T-cell (primary cell): ENCODE results near the gene TRAPPC8. TPM values are rescaled to one million over a fixed set of nuclear protein-coding genes. Genes with fewer than 3 reads are reported as not detected.

Experiments
- ATAC-seq, 4 experiments: fragments of 200-7000 bp in 3 of 4; fragments of 150-1000 bp in 1 of 4; cut with Tn5 transposase; replicated peaks in 1 of 4; 1 replicate in 3 of 4; 2 replicates in 1 of 4; pipeline ENCODE4 v1.10.0; 2021; ENCODE audit warnings: moderate library complexity in 3 of 4, mild to moderate bottlenecking in 2 of 4, moderate number of reproducible peaks in 1 of 4
- CTCF ChIA-PET, 2 donors: fragments of 300-600 bp; sonication (Branson Sonifier 250); formaldehyde crosslinking; loops; one replicate each; lab custom pipeline; 2022; ENCODE audit warnings: antibody characterized with exemption in 2 of 2; lab: Charles Lee
- POLR2A ChIA-PET, 2 donors: fragments of 300-600 bp; sonication (Branson Sonifier 250); formaldehyde crosslinking; loops; one replicate each; lab custom pipeline; 2022; ENCODE audit warnings: antibody characterized with exemption in 2 of 2; lab: Charles Lee
- DNase-seq, 35 experiments: peaks; one replicate each; pipeline versions ENCODE4 v3.0.0 to v3.0.0-alpha.2; 2013 to 2023
- H3K27ac ChIP-seq: one replicate; pipeline ENCODE4 v1.5.1; 2013; ENCODE audit warnings: low read length
- H3K27me3 ChIP-seq, 2 experiments: replicated peaks in 1 of 2; 1 replicate in 1 of 2; 2 replicates in 1 of 2; pipeline versions ENCODE4 v1.6.1 to v1.7.0; 2013; ENCODE audit warnings: low read length in 1 of 2, mixed read lengths in 1 of 2; ENCODE audit not compliant: control insufficient read depth in 2 of 2, insufficient read depth in 2 of 2; ENCODE audit errors: extremely low read depth in 1 of 2
- H3K36me3 ChIP-seq, 2 donors: 1 replicate in 1 of 2; 2 replicates in 1 of 2; pipeline versions ENCODE4 v1.6.1 to v1.7.0; 2013; ENCODE audit warnings: low read length in 1 of 2; ENCODE audit not compliant: control insufficient read depth in 2 of 2, insufficient read depth in 1 of 2; ENCODE audit errors: extremely low read depth in 1 of 2
- H3K4me1 ChIP-seq, 2 experiments: 1 replicate in 1 of 2; 2 replicates in 1 of 2; pipeline versions ENCODE4 v1.6.1 to v1.7.0; 2013; ENCODE audit warnings: low read length in 2 of 2, mixed read lengths in 1 of 2; ENCODE audit not compliant: insufficient read depth in 2 of 2, control insufficient read depth in 1 of 2; ENCODE audit errors: extremely low read depth in 1 of 2
- H3K4me3 ChIP-seq, 2 donors: 1 replicate in 1 of 2; 2 replicates in 1 of 2; pipeline versions ENCODE4 v1.5.1 to v1.7.0; 2013; ENCODE audit warnings: mild to moderate bottlenecking in 2 of 2, low read length in 1 of 2, moderate library complexity in 1 of 2; ENCODE audit not compliant: control insufficient read depth in 1 of 2; ENCODE audit errors: extremely low read depth in 1 of 2
- H3K9me3 ChIP-seq: 2 replicates; pipeline ENCODE4 v1.7.0; 2013
- H3K27ac Mint-ChIP-seq, 2 donors: one replicate each; pipeline ENCODE4 v1.8.0; 2020 to 2021; ENCODE audit warnings: mild to moderate bottlenecking in 2 of 2, mixed read lengths in 2 of 2
- H3K27me3 Mint-ChIP-seq, 2 donors: one replicate each; pipeline ENCODE4 v1.8.0; 2021 to 2022; ENCODE audit warnings: mixed read lengths in 2 of 2
- H3K36me3 Mint-ChIP-seq: one replicate; pipeline ENCODE4 v1.8.0; 2021; ENCODE audit warnings: mixed read lengths
- H3K4me1 Mint-ChIP-seq, 3 donors: one replicate each; pipeline ENCODE4 v1.8.0; 2020 to 2022; ENCODE audit warnings: mixed read lengths in 3 of 3, mild to moderate bottlenecking in 1 of 3
- H3K4me3 Mint-ChIP-seq, 3 donors: one replicate each; pipeline ENCODE4 v1.8.0; 2020 to 2022; ENCODE audit warnings: mild to moderate bottlenecking in 3 of 3, mixed read lengths in 3 of 3, moderate library complexity in 3 of 3
- H3K9me3 Mint-ChIP-seq, 3 donors: one replicate each; pipeline ENCODE4 v1.8.0; 2020 to 2022; ENCODE audit warnings: mixed read lengths in 3 of 3
- WGBS: methylation state at CpG from one replicate; pipeline ENCODE4 v1.1.5; 2013; ENCODE audit warnings: missing lambda C conversion rate; ENCODE audit not compliant: insufficient coverage; 5-methylcytosine and 5-hydroxymethylcytosine counted together
- total RNA-seq, 35 experiments: library from RNA in 6 of 35; stranded (reverse) in 6 of 35; fragments of 120-200 nt in 1 of 35; gene quantifications; one replicate each; pipeline versions ENCODE4 v1.2.1 to v1.2.4 and lab custom pipeline; 2013 to 2026

TRAPPC8 gene
- 10 to 100 TPM; 44.7 to 62.0 (median 51.8) TPM for total RNA-seq
- total RNA-seq (2013), result 65.1 TPM
- total RNA-seq (lab: John Stamatoyannopoulos, UW), result 61.1 to 163 (median 101) reads per million in 29 experiments

- DNase-seq (peak; percentile 82 to 95 (median 90)), ATAC-seq (peak; percentile 87 to 89 (median 88))
- peak within 1 kb of the TSS; percentile 81 to 97 for H3K4me3 ChIP-seq
- H3K27me3 ChIP-seq, result no peaks in the 10 kb centered on the region
- ChIA-PET CTCF (interaction anchor here in 1 of 2 donors (0.5 to 3.9 kb wide), 16 partner anchors 12 to 215 kb away, joined by 3 to 38 read pairs (median 4); partner anchors contain the start of genes RNF125 and RNF138), POLR2A (interaction anchor here (0.5 to 3.5 kb wide), 15 partner anchors 18 to 528 kb away, joined by 3 to 65 read pairs (median 5); partner anchors contain the start of genes RNF125 (in 2 of the 2), RNF138 (in 2 of the 2) and GAREM1 (in 1 of the 2))
- Mint-ChIP-seq H3K4me1 (peaks cover 46 to 53% (median 52%) of the 10 kb centered on the region in 3 donors), H3K27ac (peak within 1 kb of the TSS; percentile 98 to 99), H3K27me3 (no peaks in the 10 kb centered on the region), H3K36me3 (peaks cover 4% of the 10 kb centered on the region), H3K9me3 (no peaks in the 10 kb centered on the region), H3K4me3 (peak within 1 kb of the TSS; percentile 93 to 99 (median 98))
- peak within 1 kb of the TSS; percentile 92 for H3K27ac ChIP-seq
- peaks cover 17 to 31% of the 10 kb centered on the region in 2 experiments for H3K4me1 ChIP-seq
- WGBS, result under 1% methylated on average over 40 of the region's 58 CpGs
- no peaks in the 10 kb centered on the region for H3K36me3 ChIP-seq
- no peaks in the 10 kb centered on the region for H3K9me3 ChIP-seq
These were observed at the start of gene TRAPPC8 for GRCh38 chr18:31942999-31943877. Gene TRAPPC8 (minus strand): TSS chr18:31943128. CDS start chr18:31942764, 364 bp downstream.

- Histone ChIP-seq H3K4me3 (no peak overlapping the region), H3K9me3 (no peaks in the 10 kb centered on the region), H3K27ac (no peak overlapping the region), H3K27me3 (no peaks in the 10 kb centered on the region), H3K36me3 (no peaks in the 10 kb centered on the region), H3K4me1 (no peaks in the 10 kb centered on the region)
- H3K4me3 Mint-ChIP-seq, result no peak overlapping the region
- WGBS, result 94% methylated on average over 2 of the region's 2 CpGs
- DNase-seq (no peak), ATAC-seq (no peak)
- H3K4me1 Mint-ChIP-seq, result peaks cover 0 to 3% (median 0%) of the 10 kb centered on the region in 3 donors
- no peaks in the 10 kb centered on the region for H3K27me3 Mint-ChIP-seq
- H3K27ac Mint-ChIP-seq, result no peak overlapping the region
- H3K36me3 Mint-ChIP-seq, result no peaks in the 10 kb centered on the region
- no peaks in the 10 kb centered on the region for H3K9me3 Mint-ChIP-seq
- POLR2A ChIA-PET, result no interaction called here
- CTCF ChIA-PET, result interaction anchor here (0.7 kb wide), 2 partner anchors 27 to 486 kb away, joined by 4 to 8 read pairs; no protein-coding TSS in a partner anchor
These were observed 47.9 kb upstream of the TRAPPC8 start for GRCh38 chr18:31990823-31991222.

GRCh38 chr18:31983976-31984375 lies 41.0 kb upstream of the TRAPPC8 start:
- CTCF ChIA-PET, result no interaction called here
- H3K27me3 Mint-ChIP-seq, result no peaks in the 10 kb centered on the region
- DNase-seq (peak in 1 of 35 experiments; percentile 34), ATAC-seq (peak in 3 of 4 experiments; percentile 36 to 49 (median 42))
- peak overlapping the region in 1 of 2 donors; percentile 58 for H3K27ac Mint-ChIP-seq
- peaks cover 8 to 16% of the 10 kb centered on the region in 2 experiments for H3K4me1 ChIP-seq
- POLR2A ChIA-PET, result interaction anchor here in 1 of 2 donors (0.6 kb wide), 1 partner anchor 59 kb away, joined by 3 read pairs; no protein-coding TSS in a partner anchor
- no peaks in the 10 kb centered on the region for H3K36me3 Mint-ChIP-seq
- H3K36me3 ChIP-seq, result no peaks in the 10 kb centered on the region
- H3K27ac ChIP-seq, result no peak overlapping the region
- no peak overlapping the region for H3K4me3 ChIP-seq
- peaks cover 22 to 27% (median 24%) of the 10 kb centered on the region in 3 donors for H3K4me1 Mint-ChIP-seq
- H3K4me3 Mint-ChIP-seq, result no peak overlapping the region
- peaks cover 0 to 5% (median under 1%) of the 10 kb centered on the region in 3 donors for H3K9me3 Mint-ChIP-seq
- H3K27me3 ChIP-seq, result no peaks in the 10 kb centered on the region
- no peaks in the 10 kb centered on the region for H3K9me3 ChIP-seq
- 0% methylated on average over 1 of the region's 5 CpGs for WGBS

GRCh38 chr18:31983020-31983419 lies 40.1 kb upstream of the TRAPPC8 start:
- Mint-ChIP-seq H3K4me1 (peaks cover 22 to 27% (median 24%) of the 10 kb centered on the region in 3 donors), H3K27me3 (no peaks in the 10 kb centered on the region), H3K4me3 (peak overlapping the region in 1 of 3 donors; percentile 31), H3K36me3 (peaks cover 2% of the 10 kb centered on the region), H3K27ac (peak overlapping the region in 1 of 2 donors; percentile 72), H3K9me3 (peaks cover 0 to 11% (median 6%) of the 10 kb centered on the region in 3 donors)
- ATAC-seq (no peak), DNase-seq (no peak)
- Histone ChIP-seq H3K27ac (no peak overlapping the region), H3K27me3 (no peaks in the 10 kb centered on the region), H3K36me3 (no peaks in the 10 kb centered on the region), H3K4me3 (no peak overlapping the region), H3K4me1 (peaks cover 8 to 16% of the 10 kb centered on the region in 2 experiments), H3K9me3 (no peaks in the 10 kb centered on the region)
- POLR2A ChIA-PET, result no interaction called here
- CTCF ChIA-PET, result no interaction called here
- 86% methylated on average over 2 of the region's 3 CpGs for WGBS

GRCh38 chr18:31980863-31981262 lies 37.9 kb upstream of the TRAPPC8 start:
- peaks cover 2% of the 10 kb centered on the region for H3K36me3 Mint-ChIP-seq
- H3K9me3 Mint-ChIP-seq, result peaks cover 0 to 11% (median 9%) of the 10 kb centered on the region in 3 donors
- CTCF ChIA-PET, result no interaction called here
- H3K27me3 Mint-ChIP-seq, result no peaks in the 10 kb centered on the region
- no peak overlapping the region for H3K27ac ChIP-seq
- peaks cover 8 to 16% of the 10 kb centered on the region in 2 experiments for H3K4me1 ChIP-seq
- no peak overlapping the region for H3K4me3 Mint-ChIP-seq
- H3K36me3 ChIP-seq, result no peaks in the 10 kb centered on the region
- no peak for ATAC-seq
- no peak overlapping the region for H3K27ac Mint-ChIP-seq
- peaks cover 22 to 27% (median 24%) of the 10 kb centered on the region in 3 donors for H3K4me1 Mint-ChIP-seq
- H3K4me3 ChIP-seq, result no peak overlapping the region
- POLR2A ChIA-PET, result no interaction called here
- H3K27me3 ChIP-seq, result no peaks in the 10 kb centered on the region
- DNase-seq, result no peak
- no peaks in the 10 kb centered on the region for H3K9me3 ChIP-seq

- Mint-ChIP-seq H3K4me3 (no peak overlapping the region), H3K9me3 (peaks cover 1 to 19% (median 16%) of the 10 kb centered on the region in 3 donors), H3K27ac (no peak overlapping the region), H3K4me1 (peaks cover 18 to 22% (median 20%) of the 10 kb centered on the region in 3 donors), H3K36me3 (peaks cover 3% of the 10 kb centered on the region), H3K27me3 (no peaks in the 10 kb centered on the region)
- Histone ChIP-seq H3K27ac (no peak overlapping the region), H3K27me3 (no peaks in the 10 kb centered on the region), H3K4me3 (no peak overlapping the region), H3K4me1 (peaks cover 4 to 16% of the 10 kb centered on the region in 2 experiments), H3K36me3 (no peaks in the 10 kb centered on the region), H3K9me3 (no peaks in the 10 kb centered on the region)
- no peak for DNase-seq
- ChIA-PET CTCF (interaction anchor here in 1 of 2 donors (1.5 kb wide), 1 partner anchor 92 kb away, joined by 4 read pairs; no protein-coding TSS in a partner anchor), POLR2A (interaction anchor here in 1 of 2 donors (0.5 to 0.6 kb wide), 2 partner anchors 67 to 74 kb away, joined by 9 to 13 read pairs; no protein-coding TSS in a partner anchor)
- ATAC-seq, result no peak
- WGBS, result no CpG with 5 or more reads among the region's 2 CpGs
These were observed 36.8 kb upstream of the TRAPPC8 start for GRCh38 chr18:31979714-31980113.
